HG03575 (cell line): ENCODE measurements around the gene PRM2.

Source experiments
- ATAC-seq: cut with Tn5 transposase; IDR thresholded peaks from one replicate; pipeline ENCODE4 v1.9.1; 2021; ENCODE audit not compliant: unreplicated experiment, insufficient number of reproducible peaks, low FRiP score; ENCODE audit errors: extremely low read depth

PRM2 gene

DNA sequence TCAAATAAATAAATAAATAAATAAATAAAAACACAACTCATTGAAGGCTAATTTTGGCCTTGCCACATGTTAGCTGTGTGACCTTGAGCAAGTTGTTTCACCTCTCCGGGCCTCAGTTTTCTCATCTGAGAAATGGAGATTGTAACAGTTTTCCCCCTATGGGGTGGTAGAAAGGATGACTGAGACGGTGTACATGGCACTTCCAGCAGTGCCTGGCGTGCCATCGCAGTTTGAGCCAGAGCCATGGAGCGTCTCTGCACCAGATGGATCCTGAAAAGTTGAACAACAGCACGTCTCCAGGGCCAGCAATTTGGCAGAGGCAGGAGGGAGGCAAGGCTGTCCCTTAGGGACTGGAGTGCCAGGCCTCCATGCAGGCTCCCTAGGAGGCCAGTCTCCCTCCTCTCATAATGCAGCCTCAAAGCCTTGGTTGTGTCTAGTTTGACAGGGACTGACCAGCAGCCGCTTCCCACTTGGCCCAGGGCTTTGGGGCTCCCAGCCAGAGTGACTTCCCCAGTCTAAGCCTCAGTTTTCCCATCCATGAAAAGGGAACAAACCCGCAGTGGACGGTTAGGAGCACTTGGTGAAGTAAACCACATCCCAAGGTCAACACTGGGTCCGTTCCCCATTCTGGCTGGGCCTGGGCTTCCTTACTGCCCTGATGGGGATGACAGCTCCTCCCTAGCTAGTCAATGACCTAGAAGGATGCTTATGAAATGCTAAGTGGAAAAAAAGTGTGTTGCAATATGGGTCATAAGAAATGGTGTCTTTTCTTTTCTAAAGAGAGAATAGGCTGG lies 39.6 kb downstream of the PRM2 start:
- ATAC-seq, result no peak

DNA sequence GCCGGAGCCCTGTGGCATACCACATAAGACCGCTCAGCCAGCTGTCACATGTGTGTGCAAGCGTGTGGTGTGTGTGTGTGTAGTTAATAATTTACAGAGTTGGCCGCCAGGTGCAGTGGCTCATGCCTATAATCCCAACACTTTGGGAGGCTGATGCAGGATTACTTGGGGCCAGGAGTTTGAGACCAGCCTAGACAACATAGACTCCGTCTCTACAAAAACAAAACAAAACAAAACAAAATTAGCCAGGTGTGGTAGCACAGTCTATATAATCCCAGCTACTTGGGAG lies 40.6 kb downstream of the PRM2 start:
- ATAC-seq, result no peak

DNA sequence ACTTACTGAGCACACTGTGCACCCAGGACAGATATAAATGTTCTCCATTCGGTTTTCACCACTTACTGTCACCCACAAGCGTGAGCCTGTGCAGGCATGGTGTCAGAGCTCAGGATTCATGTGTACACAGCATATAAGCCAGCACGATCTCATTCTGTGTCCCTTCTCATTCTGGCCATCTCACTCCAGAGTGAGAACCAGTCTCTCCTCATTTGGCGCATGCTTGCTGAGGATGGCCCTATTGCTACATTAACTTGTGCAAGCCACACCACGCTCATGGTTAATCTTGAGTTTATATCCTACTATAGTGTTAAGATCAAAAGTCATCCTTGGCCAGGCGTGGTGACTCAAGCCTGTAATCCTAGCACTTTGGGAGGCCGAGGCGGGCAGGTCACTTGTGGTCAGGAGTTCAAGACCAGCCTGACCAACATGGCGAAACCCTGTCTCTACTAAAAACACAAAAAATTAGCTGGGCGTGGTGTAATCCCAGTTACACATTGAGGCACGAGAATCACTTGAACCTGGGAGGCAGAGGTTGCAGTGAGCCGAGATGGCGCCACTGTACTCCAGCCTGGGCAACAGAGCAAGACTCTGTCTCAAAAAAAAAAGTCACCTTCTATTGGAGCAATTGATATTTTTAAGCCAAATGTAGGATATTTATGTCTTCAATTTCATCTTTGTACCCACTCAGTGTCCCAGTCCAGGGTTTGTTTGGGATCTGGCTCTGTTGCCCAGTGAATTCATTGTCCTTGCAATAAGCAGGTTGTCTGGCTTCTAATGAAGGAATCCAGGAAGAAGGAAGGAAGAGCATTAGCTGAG lies 41.2 kb downstream of the PRM2 start:
- ATAC-seq, result no peak

DNA sequence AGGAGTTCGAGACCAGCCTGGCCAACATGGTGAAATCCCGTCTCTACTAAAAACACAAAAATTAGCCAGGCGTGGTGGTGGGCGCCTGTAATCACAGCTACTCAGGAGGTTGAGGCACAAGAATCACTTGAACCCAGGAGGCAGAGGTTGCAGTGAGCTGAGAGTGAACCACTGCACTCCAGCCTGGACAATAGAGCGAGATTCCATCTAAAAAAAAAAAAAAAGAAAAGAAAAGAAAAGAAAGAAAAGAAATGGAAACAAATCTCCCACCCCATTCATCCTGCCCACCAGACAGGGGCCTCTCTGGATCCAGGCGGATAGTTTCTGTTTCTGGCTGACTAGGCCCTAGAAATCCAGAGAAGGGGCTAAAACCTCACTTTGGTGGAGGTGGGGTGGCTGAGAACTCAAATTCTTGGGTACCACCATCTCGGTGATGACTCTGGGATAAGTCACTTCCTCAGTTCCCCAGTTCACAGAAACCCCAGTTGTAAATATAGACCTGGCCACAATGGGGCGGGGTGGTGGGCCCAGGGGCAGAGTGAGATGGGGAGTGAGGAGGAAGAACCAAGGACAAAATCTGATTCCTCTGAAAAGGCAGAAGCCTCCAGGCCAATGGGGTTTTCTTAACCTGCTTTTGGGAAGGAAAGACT lies 42.4 kb downstream of the PRM2 start:
- no peak for ATAC-seq

DNA sequence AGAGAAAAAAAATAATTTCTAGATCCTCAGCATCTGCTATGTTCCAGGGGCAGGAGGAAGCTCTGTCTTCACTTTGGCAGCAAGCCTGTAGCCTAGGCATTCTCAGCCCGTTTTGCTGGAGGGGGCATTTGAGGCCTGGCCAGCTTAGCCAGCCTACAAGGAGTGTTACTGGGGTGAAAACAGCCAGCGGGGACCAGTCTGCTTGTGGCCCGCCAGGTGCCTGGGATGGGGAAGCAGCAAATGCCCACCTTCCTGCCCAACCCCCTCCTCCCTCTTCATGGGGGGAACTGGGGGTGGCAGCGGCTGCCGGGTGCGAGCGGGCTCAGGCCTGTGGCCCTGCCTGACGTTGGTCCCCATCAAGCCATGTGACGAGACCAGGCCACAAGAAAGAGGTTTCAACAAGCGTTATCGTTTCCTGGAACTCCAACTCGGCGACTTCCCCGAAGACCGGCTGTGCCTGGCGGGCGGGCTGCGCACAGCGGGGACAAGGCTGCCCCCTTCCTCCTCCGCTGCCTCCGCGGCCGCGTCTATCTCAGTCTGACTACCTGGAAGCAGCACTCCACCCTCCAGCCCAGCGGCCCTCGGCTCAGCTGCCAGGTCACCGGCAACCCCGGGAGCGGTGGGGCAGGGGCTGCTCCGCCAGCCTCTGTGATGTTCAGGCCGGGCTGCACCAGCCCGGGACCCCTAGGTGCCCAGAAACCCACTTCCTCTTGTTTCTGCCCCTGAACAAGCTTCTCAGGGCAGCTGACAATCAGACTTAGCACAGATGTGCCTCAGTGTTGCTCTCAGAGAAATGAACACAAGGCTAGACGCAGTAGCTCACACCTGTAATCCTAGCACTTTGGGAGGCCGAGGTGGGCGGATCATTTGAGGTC lies 43.2 kb downstream of the PRM2 start:
- ATAC-seq, result no peak

DNA sequence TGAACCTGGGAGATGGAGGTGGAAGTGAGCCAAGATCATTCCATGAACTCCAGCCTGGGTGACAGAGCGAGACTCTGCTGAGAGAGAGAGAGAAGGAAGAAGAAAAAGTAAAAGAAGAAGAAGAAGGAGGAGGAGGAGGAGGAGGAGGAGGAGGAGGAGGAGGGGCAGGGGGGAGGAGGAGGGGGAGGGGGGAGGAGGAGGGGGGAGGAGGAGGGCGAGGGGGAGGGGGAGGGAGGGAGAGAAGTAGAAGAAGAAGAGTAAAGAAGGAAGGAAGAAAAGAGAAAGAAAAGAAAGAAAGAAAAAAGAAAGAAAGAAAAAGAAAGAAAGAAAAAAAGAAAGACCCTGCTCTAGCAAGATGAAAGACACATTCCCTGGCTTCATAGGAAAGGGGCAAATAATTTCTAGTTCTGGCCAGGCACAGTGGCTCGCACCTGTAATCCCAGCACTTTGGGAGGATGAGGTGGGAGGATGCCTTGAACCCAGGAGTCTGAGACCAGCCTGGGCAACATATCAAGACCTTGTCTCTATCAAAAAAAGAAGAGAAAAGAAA lies 43.9 kb downstream of the PRM2 start:
- no peak for ATAC-seq

DNA sequence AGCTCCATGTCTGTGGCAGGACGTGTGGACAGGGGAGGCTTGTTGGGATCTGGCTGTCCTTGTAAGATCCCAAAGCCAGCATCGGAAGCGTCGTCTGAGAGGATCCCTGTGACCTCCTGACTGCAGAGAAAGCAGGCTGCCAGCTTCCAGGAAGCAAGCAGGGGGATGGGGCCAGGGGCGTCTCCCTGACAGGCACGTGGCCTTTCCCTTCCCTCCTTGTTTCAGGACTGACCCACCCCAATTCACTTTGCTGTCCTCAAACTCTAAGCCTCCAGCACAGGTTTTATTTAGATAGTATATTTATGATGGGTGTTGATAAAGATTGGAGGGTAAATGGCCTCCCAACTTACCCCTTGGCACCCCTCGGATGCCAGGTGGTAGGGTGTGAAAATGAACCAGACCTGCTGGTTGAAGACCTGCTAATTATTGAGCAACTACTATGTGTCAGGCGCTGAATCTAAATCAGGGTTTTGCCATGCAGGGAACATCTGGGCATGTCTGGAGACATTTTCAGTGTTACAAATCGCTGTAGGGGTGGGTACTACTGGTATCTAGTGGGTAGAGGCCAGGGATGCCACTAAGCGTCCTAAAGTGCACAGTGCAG lies 44.8 kb downstream of the PRM2 start:
- no peak for ATAC-seq

DNA sequence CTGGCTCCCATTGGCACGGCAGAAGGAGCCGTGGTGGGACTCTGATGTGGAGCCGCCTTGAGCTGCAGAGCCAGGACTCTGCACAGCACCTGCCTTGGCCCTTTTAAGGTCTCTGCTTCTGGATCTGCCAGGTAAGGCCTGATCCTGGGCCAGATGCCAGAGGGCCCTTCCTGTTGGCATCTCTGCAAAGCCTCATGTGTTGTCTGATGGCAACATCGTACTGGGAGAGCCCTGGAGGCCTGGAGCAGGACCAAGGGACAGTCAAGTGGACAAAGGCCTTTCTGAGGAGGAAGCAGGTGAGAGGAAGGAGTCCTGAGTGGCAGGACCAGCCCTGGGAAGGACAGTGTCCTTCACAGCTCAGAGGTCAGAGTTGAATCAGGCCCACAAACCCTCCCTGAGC lies 46.4 kb downstream of the PRM2 start:
- no peak for ATAC-seq

DNA sequence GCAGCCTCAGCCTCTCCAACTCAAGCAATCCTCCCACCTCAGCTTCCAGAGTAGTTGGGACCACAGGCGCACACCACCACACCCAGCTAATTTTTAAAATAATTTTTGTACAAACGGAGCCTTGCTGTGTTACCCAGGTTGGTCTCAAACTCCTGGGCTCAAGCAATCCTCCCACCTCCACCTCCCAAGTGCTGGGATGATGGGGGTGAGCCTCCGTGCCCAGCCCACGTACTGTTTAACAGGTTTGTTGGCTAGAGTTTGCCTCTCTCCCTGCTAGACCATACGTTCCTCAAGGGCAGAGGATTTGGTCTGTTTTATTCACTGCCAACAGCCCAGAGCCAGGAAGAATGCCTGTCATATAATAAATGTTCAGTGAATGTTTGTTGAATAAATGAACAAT lies 46.8 kb downstream of the PRM2 start:
- ATAC-seq, result no peak

DNA sequence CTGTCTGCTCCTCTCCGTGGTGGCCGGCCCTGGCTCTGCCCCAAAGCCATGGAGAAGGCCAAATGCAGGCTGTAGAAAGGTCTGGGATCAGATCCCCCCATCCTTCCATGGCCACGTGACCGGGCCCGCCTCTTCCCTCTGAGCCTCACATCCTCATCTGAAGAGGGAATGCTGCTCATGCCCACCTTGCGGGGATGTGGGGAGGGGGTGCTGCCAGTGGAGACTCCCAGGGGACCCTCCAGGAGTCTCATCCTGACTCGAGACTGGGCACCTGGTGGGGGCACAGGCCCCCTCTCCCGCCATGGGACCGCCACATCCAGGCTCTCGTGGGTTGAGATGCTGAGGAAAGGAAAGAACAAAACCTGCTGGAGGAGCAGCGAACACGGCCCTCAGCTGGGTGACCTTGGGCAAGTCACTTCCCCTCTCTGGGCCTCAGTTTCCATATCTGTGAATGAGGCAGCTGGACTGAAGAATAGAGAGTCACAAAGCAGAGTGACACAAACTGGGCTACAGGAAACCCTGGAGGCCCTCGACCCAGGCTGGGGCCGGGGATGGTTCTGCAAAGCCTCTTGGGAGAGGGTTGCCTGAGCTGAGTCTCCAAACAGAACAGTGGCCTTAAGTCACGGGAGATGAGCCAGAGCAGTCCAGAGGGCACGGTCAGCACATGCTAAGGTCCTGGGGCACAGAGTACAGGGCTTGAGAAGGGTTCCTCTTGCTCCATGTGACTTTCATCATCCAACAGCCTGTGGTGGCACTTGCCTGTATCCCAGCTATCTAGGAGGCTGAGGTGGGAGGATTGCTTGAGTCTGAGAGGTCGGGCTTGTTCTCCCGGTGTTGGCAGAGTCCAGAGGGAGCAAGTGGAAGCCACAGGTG lies 50.4 kb downstream of the PRM2 start:
- ATAC-seq, result no peak
